Endothelial cell of hepatic sinusoid (primary cell): ENCODE results near the gene MPO.

ENCODE experiments used
- in situ Hi-C: cut with HindIII; loops from 2 replicates; pipeline ENCODE4 v1.10.0; 2017; ENCODE audit warnings: low sequenced_read_pairs

The MPO gene

DNA sequence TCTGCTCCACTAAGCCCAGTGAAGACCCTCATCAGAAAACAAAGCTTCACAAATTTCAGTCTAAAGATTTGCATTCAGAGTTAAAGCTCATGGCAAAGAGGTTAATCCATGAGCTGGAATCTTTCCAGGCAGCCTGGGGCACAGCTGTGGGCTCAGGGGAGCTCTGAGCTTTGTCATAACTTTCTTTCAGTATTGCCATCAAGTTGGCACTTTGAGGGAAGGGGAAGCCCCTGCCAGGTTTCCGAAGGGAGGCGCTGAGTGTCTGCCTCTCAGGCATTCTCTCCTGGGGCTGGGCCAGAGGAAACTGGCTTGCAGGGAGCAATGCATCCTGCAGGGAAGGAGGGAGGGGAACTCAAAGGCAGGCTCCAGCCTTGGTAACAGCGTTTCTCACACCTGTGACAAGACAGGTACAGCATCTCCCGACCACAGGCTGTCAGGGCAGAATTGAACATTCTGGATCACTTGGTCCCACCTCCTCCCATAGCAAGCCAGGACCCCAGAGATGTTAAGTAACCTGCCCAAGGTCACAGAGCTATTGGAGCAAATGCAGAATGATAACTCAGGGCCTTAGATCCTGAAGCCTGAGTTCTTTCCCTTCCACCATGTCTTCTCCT is 38.5 kb downstream of the MPO start:
- in situ Hi-C loops: loop anchor here (10.0 kb wide), 1 partner anchor 57 kb away; no protein-coding TSS in a partner anchor

DNA sequence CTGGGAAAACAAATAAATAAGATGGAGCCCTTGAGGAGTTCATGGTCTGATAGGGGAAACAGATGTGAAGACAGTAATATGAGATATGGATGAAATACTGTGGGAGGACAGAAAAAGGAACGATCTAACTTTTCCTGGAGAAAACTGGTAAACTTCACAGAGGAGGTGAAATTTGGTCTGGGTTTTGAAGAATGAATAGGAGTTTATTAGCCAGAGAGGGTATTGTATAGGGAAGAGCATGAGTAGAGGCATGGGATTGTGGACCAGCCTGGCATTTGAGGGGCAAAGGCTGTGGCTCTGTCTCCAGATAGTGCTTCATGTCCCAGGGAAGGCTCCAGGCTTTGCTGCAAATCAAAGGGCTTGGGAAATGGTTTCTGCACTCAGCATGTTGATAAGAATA is 40.7 kb downstream of the MPO start:
- in situ Hi-C loops: loop anchor here (10.0 kb wide), 1 partner anchor 55 kb away; no protein-coding TSS in a partner anchor

DNA sequence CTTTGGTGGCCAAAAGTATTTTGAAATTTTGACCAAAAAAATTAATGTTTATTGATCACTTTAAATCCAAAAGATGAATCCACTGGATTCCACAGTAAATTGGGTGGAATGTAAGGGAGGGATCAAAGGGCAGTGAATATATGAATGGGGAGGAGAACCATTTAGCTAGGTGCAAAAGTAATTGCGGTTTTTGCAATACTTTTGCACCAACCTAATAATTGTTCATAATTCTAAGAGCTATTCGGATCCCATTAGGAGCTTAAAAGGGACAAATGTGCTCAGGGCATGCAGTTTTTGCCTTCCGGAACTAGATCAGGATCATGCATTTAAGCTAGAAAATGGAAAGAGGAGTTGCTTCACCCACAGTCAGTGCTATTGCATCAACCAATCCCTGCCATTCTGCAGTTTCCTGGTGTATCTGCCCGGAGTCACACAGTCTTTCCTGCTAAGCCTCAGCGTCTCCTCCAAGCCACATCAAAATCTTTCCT is 42.5 kb downstream of the MPO start, which contains the start of gene LPO:
Gene LPO, plus strand, starts transcription at position 438 of the 488 bp plus-strand sequence. CDS start 4,396 bp downstream, outside the sequence.
- in situ Hi-C loops: no loop called here

DNA sequence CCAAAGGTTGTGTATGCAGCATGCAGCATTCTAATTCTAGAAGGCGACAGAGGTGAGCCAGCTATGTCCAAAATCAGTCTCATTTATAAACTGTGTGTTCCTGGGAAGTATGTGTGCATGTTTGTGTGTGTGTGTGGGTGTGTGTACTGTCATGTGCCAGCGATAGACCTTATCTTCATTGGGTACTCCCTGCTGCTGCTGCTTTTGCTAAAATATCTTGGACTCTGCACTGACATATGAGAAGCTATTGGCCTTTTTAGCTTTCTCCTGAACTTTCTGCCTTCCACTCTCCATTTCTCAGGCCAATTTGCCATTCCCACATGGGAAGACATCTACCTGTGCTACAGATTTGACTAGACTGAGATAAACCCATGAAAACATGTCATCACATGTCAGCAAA is 44.3 kb downstream of the MPO start:
- in situ Hi-C loops: no loop called here

DNA sequence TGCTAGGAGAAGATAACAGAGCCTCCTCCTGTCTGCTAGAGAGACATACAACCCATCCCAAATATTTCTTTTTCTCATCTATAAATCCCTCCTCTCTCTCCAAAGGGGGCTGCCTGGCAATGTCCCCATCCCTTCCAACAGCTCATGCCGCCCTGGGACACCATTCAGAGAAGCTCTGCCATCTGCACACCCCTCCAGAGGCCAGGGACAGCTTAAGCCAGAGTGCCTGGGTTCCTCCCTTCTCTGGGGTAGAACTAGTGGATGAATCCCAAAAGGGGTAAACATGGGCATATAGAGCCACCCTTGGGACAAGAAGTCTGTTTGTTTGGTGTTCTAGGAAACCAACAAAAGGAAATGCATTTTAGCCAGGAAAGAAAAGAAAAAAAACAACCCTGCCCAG is 44.9 kb downstream of the MPO start:
- in situ Hi-C loops: no loop called here

DNA sequence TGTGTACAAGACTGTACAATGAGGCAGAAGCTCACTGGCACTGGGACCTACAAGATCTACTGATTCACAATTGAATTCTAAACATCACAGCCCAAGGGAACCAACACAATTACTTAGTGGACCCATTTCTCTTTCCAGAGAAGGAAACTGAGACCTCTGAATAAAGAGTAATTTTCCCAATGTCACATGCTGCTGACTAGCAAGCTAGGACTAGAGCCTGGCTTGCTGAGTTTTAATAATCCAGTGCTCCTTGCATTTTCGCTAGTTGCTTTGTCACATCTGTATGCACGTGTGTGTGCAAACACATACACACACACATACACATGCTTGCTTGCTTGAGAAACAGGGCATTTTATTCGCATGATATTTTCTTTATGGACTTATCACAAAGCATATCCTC is 46.2 kb downstream of the MPO start:
- in situ Hi-C loops: no loop called here

DNA sequence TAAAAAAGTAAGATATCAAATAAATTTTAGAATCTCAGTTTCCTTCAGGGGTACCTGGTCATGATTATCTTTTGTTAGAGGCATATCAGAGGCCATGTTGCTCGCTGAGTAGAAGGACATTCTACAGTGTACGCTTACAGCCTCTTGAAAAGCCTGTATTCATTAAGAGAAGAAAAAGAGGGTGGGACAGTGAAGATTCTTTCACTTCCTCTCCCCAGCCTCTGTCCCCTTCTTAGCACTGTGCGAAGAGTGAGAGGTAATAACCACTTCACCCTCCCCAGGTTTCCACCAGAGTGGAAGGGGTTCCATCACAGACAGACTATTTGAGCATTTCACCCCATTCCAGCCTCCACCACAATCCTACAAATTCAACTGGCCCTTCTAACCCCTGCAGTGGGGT is 47.2 kb downstream of the MPO start:
- in situ Hi-C loops: no loop called here

DNA sequence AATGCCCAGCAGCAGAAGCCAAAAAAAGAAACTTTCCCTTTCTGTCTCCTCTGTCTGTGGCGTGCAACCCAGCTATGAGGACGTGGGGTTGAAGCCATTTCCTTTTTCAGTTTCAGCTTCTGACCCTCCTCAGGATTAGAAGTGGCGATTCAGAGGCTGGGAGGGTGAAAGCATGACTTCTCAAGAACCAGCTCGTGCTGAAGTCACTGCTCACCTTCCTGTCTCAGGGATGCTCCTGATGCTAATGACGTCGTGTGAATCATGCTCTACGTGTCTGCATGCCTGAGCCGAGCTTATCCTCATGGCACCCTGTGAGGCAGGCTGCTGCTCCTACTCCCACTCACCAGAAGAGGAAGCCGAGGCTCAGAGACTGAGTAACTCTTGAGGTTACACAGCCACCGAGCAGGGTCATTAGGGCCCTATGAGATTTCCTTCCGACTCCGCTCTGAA is 48.0 kb downstream of the MPO start:
- in situ Hi-C loops: no loop called here

DNA sequence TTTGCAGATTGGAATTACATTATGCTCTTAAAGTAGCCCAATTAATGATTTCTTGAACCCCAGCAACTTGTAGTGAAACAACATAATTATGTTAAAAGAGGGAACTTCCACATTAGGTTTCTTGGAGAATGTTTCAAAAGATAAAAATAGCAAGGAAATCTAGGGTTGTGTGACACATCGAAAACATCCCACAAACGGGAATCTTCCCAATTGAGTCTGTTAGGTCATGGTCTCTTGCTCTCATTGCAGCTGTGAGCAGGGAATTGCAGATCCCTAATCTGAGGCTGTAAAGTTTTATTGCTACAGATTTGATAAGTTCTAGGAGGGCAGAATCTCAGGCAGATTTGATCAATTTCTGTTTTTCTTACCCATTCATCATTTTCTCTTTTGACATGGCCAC is 49.1 kb downstream of the MPO start:
- in situ Hi-C loops: no loop called here

DNA sequence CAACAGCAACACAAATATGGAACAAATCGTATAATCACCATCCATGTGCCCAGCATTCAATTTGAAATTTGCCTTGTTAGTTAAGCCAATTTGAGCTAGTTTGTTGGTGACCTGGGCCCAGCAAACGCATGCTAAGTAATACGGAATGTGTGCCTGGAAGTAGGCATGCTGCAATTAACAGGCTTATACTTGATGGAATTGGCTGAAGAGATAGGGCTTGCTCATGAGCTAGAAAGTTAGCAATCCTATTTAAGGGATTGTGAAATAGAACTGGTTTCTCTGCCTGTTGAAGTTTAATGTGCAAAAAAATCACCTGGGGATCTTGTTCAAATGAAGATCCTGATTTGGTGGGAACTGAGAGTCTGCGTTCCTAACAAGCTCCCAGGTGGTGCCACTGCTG is 50.9 kb downstream of the MPO start:
- in situ Hi-C loops: no loop called here

DNA sequence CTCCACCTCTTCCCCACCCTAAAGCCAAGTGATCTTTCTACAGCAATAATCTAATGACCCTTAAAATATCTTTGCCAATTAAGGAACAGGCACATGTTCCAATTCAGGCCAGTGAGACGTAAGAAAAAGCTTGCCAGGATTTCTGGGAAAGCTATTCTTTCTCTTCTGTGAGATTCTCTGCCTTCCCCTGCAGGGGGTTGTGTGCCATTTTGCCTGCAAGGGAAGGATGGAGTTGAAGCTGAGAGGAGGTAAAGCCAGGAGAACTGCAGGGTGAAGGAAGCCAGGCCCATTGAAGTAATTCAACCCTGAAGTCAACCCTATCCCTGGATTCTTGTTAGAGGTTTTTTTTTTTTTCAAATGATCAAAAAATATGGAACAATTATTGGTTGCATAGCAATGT is 51.4 kb downstream of the MPO start:
- in situ Hi-C loops: no loop called here

DNA sequence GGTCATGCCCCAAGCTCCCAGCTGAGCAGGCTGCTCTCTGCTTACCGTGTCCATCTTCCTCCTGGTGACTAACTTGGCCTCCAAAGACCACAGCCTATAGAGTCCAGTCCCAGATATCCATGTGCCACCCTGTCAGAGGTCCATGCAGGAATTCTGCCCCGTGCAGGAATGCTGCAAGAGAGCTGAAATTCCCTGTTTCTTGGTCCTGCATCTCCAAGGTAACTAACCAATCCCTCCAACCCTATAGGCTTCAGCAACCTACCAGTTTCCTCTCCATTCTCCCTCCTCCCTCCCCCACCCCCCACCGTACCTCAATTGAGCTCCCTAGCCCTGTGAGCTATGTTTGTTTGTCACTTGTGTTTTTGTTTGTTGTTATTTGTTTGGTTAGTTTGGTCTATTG is 52.1 kb downstream of the MPO start:
- in situ Hi-C loops: no loop called here

DNA sequence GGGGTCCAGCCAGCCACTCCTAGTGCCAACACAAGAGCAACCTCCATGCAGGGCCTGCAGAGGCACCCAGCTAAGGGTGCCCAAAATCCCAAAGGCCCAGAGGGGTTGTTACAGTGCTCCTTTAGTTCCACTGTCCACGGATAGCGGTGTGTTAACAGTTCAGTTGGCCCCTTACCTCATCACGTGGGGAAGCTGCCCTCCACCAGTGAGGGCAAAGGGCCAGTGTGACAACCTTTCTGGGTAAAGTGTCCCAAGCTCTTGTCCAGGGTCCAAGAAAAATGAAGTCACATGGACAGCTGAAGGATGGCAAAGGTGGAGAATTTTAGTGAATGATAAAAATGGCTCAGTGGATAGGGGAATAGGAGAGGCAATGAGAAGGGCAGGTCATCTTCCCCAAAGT is 53.0 kb downstream of the MPO start:
- in situ Hi-C loops: no loop called here

DNA sequence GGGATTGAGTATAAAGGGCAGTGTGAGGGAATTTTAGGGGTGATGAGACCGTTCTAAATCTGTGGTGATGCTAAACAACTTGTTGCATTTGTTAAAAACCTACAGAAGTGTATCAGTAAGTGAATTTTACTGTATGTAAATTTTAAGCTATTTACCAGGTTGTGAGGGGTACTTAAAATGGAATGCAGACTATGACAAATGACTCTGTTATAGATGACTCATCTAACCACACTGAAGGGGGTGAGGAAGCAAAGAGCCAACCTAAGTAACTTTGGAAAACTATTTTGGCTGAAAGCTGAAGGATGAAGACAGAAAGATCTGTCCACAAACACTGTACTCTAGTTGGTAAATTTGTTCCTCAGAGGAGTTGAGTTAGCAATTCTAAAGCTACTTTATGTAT is 56.4 kb downstream of the MPO start:
- in situ Hi-C loops: no loop called here
